ENCODE data around the gene AMDHD2. TPM values are rescaled to one million over a fixed set of nuclear protein-coding genes. Genes with fewer than 3 reads are reported as not detected.

AMDHD2 gene
- total and polyA plus RNA-seq, 2 of the 13 experiments (the other 11 are each of a cell fraction or from before 2014, with no cell fraction given): 33.5 to 39.1 TPM

- no peak for FAIRE-seq
These were observed 19.7 kb upstream of the AMDHD2 start for GRCh38 chr16:2500430-2500917.

More at GRCh38 chr16:2500430-2500917, 19.7 kb upstream of the AMDHD2 start:
- ChIA-PET POLR2A (interaction anchor here (1.3 to 1.4 kb wide), 2 partner anchors 15 to 41 kb away, joined by 6 to 7 read pairs; partner anchors contain the start of gene TEDC2), CTCF (ENCODE audit: low intra/inter-chr PET ratio, low total read pairs) (interaction anchor here (1.3 to 2.2 kb wide), 4 partner anchors 26 to 159 kb away, joined by 3 to 28 read pairs (median 6); partner anchors contain the start of genes ABCA3, CCNF and TBC1D24)
- no peak for DNase-seq (ENCODE audit: low spot score)
- intact Hi-C loops (cut with micrococcal nuclease; ENCODE audit: unreplicated experiment): loop anchor here (10.0 kb wide), 1 partner anchor 156 kb away; the partner anchor contains the start of gene ABCA3
- Histone ChIP-seq H3K79me2 (ENCODE audit: insufficient read depth, low read length) (no peaks in the 10 kb centered on the region), H3K9me3 (ENCODE audit: low read length) (no peaks in the 10 kb centered on the region), H4K20me1 (ENCODE audit: insufficient read depth, low read length) (no peaks in the 10 kb centered on the region), H3K27me3 (ENCODE audit: control insufficient read depth in 1 of 2, insufficient read depth in 2 of 2, low read length in 2 of 2) (no peaks in the 10 kb centered on the region), H3K27ac (ENCODE audit: extremely low read length, insufficient read depth, low read length) (no peak overlapping the region), H3K36me3 (replicated peaks in 1 of 2; ENCODE audit: control insufficient read depth in 1 of 2, insufficient read depth in 2 of 2, low read length in 2 of 2) (peaks cover 14 to 29% of the 10 kb centered on the region in 2 experiments; a peak in 4 of 5 replicates), H3K4me2 (ENCODE audit: low read depth, low read length) (no peak overlapping the region), H2AFZ (ENCODE audit: low read length) (no peak overlapping the region), H3K4me1 (ENCODE audit: insufficient read depth, low read length) (peaks cover 22% of the 10 kb centered on the region), H3K9ac (ENCODE audit: insufficient read depth, low read depth, low read length) (no peak overlapping the region), H3K4me3 (replicated peaks in 1 of 3; ENCODE audit: insufficient read depth in 1 of 3, low read depth in 2 of 3, low read length in 3 of 3) (no peak overlapping the region)
- no peak for TF ChIP-seq SCMH1 (CRISPR knock-in tag; IDR thresholded peaks at IDR 0.05; ENCODE audit: borderline replicate concordance)
- TF ChIP-seq, protein P1, sequence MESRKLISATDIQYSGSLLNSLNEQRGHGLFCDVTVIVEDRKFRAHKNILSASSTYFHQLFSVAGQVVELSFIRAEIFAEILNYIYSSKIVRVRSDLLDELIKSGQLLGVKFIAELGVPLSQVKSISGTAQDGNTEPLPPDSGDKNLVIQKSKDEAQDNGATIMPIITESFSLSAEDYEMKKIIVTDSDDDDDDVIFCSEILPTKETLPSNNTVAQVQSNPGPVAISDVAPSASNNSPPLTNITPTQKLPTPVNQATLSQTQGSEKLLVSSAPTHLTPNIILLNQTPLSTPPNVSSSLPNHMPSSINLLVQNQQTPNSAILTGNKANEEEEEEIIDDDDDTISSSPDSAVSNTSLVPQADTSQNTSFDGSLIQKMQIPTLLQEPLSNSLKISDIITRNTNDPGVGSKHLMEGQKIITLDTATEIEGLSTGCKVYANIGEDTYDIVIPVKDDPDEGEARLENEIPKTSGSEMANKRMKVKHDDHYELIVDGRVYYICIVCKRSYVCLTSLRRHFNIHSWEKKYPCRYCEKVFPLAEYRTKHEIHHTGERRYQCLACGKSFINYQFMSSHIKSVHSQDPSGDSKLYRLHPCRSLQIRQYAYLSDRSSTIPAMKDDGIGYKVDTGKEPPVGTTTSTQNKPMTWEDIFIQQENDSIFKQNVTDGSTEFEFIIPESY (CRISPR knock-in tag; IDR thresholded peaks at IDR 0.05): peak; percentile 98
- peak; percentile 36; the same call in 1 of the 2 replicates for TF ChIP-seq ZBTB38 (CRISPR knock-in tag; IDR thresholded peaks at IDR 0.05)
- 0 out of 2 replicates have a peak, but pooled peaks have one; percentile 30 for TF ChIP-seq ZFP91 (CRISPR knock-in tag; IDR thresholded peaks at IDR 0.05; ENCODE audit: borderline replicate concordance)
- 0 out of 2 replicates have a peak, but pooled peaks have one; percentile 20 for TF ChIP-seq ZNF501 (CRISPR knock-in tag; IDR thresholded peaks at IDR 0.05)
- ATAC-seq: peak; percentile 52
- BruUV-seq (replicated peaks): no TSS peak
- 93% methylated on average over 14 of the region's 20 CpGs for WGBS (ENCODE audit: low lambda C conversion rate)
- in situ Hi-C loops (cut with HindIII; ENCODE audit: extremely low pct_ligation_motif_present, low pct_unique_long_range_greater_than_20kb): loop anchor here (5.0 kb wide), 1 partner anchor 73 kb away; the partner anchor contains the start of gene CCNF
